ENCODE results near the gene DOCK10. TPM values are rescaled to one million over a fixed set of nuclear protein-coding genes. Genes with fewer than 3 reads are reported as not detected.

Gene DOCK10
- total and polyA plus RNA-seq, 9 of the 15 experiments (the other 6 are each of a cell fraction or from before 2014, with no cell fraction given) = 0.01 to 0.87 (median 0.18) TPM

DNA sequence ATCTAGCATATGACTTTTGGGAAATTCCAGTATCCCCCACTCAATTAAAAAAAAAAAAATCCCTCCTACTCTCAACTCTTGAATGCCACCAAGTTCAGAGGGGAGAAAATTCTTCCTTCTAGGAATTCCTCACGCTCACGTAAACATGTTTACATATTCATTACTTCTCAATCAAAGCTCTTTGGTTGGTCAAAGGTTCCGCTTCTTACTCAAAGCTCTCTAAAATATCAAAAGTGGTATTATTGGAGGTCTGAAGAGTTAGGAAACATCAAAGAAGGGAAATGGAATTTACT lies 4.1 kb downstream of the DOCK10 start (continued):
- TF ChIP-seq, protein P1, sequence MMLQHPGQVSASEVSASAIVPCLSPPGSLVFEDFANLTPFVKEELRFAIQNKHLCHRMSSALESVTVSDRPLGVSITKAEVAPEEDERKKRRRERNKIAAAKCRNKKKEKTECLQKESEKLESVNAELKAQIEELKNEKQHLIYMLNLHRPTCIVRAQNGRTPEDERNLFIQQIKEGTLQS (IDR thresholded peaks at IDR 0.05) = no peak
- TF ChIP-seq, protein P1 (CRISPR knock-in tag; conservative IDR thresholded peaks at IDR 0.05) = no peak
- TF ChIP-seq PML (IDR thresholded peaks at IDR 0.05; ENCODE audit: low read length) (no peak), RAD21 (CRISPR knock-in tag; conservative IDR thresholded peaks at IDR 0.05 in 1 of 2, IDR thresholded peaks at IDR 0.05 in 1 of 2) (no peak)

DNA sequence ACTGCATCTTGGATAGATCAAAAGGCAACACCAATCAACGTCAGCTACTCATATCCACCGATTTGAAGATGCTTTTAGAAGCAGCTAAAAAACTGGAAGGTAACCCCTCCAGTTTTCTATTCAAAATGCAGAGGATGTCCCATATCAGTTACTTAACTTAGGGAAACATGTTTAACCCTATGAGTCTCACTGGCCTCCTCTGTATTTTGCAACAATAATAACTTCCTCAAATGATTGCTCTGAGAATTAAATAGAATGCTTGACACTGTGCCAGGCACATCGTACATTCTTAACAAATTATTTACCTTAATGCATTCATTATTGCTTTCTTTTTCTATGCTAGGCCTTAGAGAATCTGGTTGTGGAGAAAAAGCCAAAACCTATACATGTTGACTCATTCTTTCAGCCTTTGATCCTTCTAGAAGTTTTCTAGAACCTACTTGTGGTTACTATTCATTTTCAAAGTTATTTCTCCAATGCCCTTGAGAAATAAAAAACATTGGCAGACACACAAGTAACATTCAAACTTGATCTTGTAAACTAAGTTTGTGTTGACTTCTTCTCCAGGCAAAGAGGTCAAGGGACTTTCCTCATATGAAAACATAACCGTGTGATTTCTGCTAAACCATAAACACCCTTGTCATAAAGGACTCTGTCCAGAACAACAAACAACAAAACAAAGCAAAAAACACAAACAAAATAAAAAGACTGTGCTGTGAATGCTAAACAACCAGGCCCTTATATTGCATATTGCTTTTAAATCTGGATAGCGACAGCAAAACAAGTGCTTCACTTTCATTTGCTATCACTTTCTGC lies 4.6 kb downstream of the DOCK10 start:
- H3K79me2 ChIP-seq (ENCODE audit: control insufficient read depth, insufficient read depth, low read length) = no peaks in the 10 kb centered on the region
- WGBS (ENCODE audit: insufficient coverage, low coverage, missing lambda C conversion rate) = 0% methylated on average over 5 of the region's 5 CpGs
- H3K4me2 ChIP-seq (ENCODE audit: insufficient read depth, low read length) = no peak overlapping the region
- ChIA-PET POLR2A (no interaction called here), CTCF (ENCODE audit: low intra/inter-chr PET ratio) (no interaction called here)
- no peak overlapping the region for H3K9ac ChIP-seq (ENCODE audit: insufficient read depth in 1 of 2, low read depth in 2 of 2, low read length in 2 of 2)
- in situ Hi-C loops (cut with MboI) = no loop called here
- intact Hi-C loops (cut with micrococcal nuclease) = no loop called here
- no peaks in the 10 kb centered on the region for H3K27me3 ChIP-seq (ENCODE audit: control insufficient read depth in 2 of 2, insufficient read depth in 2 of 2, low read length in 2 of 2)
- H2AFZ ChIP-seq (ENCODE audit: low read depth, low read length) = no peak overlapping the region
- DNase-seq (ENCODE audit: extremely low read depth in 1 of 4, low spot score in 3 of 4) (no peak), FAIRE-seq (no peak), ATAC-seq (no peak)
- H3K4me3 ChIP-seq = no peak overlapping the region
- no peaks in the 10 kb centered on the region for H3K9me1 ChIP-seq (ENCODE audit: control insufficient read depth, insufficient read depth, low read length)
- H4K20me1 ChIP-seq (replicated peaks; ENCODE audit: control insufficient read depth, insufficient read depth, low read length) = no peaks in the 10 kb centered on the region
- H3K4me1 ChIP-seq (replicated peaks in 1 of 2; ENCODE audit: control insufficient read depth in 2 of 2, insufficient read depth in 2 of 2, low read length in 2 of 2) = no peaks in the 10 kb centered on the region
- H3K36me3 ChIP-seq (ENCODE audit: control insufficient read depth, insufficient read depth, low read length) = no peaks in the 10 kb centered on the region
- BruUV-seq (replicated peaks) = no TSS peak
- no peak overlapping the region for H3K27ac ChIP-seq (ENCODE audit: extremely low read depth, low read depth, low read length)
- no peaks in the 10 kb centered on the region for H3K9me3 ChIP-seq (replicated peaks; ENCODE audit: control insufficient read depth, insufficient read depth, low read depth, low read length)
- no peak for TF ChIP-seq SLC30A9 (CRISPR knock-in tag; IDR thresholded peaks at IDR 0.05)
- TF ChIP-seq SMARCE1 (IDR thresholded peaks at IDR 0.05) = no peak
- TF ChIP-seq, protein P2, sequence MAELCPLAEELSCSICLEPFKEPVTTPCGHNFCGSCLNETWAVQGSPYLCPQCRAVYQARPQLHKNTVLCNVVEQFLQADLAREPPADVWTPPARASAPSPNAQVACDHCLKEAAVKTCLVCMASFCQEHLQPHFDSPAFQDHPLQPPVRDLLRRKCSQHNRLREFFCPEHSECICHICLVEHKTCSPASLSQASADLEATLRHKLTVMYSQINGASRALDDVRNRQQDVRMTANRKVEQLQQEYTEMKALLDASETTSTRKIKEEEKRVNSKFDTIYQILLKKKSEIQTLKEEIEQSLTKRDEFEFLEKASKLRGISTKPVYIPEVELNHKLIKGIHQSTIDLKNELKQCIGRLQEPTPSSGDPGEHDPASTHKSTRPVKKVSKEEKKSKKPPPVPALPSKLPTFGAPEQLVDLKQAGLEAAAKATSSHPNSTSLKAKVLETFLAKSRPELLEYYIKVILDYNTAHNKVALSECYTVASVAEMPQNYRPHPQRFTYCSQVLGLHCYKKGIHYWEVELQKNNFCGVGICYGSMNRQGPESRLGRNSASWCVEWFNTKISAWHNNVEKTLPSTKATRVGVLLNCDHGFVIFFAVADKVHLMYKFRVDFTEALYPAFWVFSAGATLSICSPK (IDR thresholded peaks at IDR 0.05; ENCODE audit: borderline replicate concordance) = no peak
- TF ChIP-seq ZNF668 (CRISPR knock-in tag; IDR thresholded peaks at IDR 0.05) = no peak
- no peak for TF ChIP-seq MCM7 (IDR thresholded peaks at IDR 0.05)
- no peak for TF ChIP-seq LCOR (CRISPR knock-in tag; IDR thresholded peaks at IDR 0.05)
- no peak for TF ChIP-seq SNIP1 (IDR thresholded peaks at IDR 0.05; ENCODE audit: low read depth)
- no peak for TF ChIP-seq CTBP1 (IDR thresholded peaks at IDR 0.05; ENCODE audit: borderline replicate concordance)
- TF ChIP-seq XRCC4 (IDR thresholded peaks at IDR 0.05; ENCODE audit: extremely low read depth, insufficient read depth, insufficient read length) = no peak
- no peak for TF ChIP-seq FOXK1 (CRISPR knock-in tag; IDR thresholded peaks at IDR 0.05; ENCODE audit: borderline replicate concordance)
- TF ChIP-seq MIER1 (IDR thresholded peaks at IDR 0.05; ENCODE audit: low read depth) = no peak
- no peak for TF ChIP-seq RBM22 (IDR thresholded peaks at IDR 0.05; ENCODE audit: low read depth, low read length, poor library complexity, severe bottlenecking)
- TF ChIP-seq TRIM24 (IDR thresholded peaks at IDR 0.05) = no peak
- TF ChIP-seq, protein P3, sequence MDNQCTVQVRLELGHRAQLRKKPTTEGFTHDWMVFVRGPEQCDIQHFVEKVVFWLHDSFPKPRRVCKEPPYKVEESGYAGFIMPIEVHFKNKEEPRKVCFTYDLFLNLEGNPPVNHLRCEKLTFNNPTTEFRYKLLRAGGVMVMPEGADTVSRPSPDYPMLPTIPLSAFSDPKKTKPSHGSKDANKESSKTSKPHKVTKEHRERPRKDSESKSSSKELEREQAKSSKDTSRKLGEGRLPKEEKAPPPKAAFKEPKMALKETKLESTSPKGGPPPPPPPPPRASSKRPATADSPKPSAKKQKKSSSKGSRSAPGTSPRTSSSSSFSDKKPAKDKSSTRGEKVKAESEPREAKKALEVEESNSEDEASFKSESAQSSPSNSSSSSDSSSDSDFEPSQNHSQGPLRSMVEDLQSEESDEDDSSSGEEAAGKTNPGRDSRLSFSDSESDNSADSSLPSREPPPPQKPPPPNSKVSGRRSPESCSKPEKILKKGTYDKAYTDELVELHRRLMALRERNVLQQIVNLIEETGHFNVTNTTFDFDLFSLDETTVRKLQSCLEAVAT (IDR thresholded peaks at IDR 0.05) = no peak
- TF ChIP-seq SUPT5H (IDR thresholded peaks at IDR 0.05) = no peak
- no peak for TF ChIP-seq HMG20A (CRISPR knock-in tag; conservative IDR thresholded peaks at IDR 0.05)

Data from K562 (cell line).